ENCODE results near the gene XKR3. TPM values are rescaled to one million over a fixed set of nuclear protein-coding genes. Genes with fewer than 3 reads are reported as not detected.
"Not testable (repeated sequence)": the region's sequence is repeated elsewhere in the genome, so short reads cannot be mapped to it uniquely, and the experiment has no call there.

XKR3 gene
- total RNA-seq, 4 donors from 2014 or later, result not detected

DNA sequence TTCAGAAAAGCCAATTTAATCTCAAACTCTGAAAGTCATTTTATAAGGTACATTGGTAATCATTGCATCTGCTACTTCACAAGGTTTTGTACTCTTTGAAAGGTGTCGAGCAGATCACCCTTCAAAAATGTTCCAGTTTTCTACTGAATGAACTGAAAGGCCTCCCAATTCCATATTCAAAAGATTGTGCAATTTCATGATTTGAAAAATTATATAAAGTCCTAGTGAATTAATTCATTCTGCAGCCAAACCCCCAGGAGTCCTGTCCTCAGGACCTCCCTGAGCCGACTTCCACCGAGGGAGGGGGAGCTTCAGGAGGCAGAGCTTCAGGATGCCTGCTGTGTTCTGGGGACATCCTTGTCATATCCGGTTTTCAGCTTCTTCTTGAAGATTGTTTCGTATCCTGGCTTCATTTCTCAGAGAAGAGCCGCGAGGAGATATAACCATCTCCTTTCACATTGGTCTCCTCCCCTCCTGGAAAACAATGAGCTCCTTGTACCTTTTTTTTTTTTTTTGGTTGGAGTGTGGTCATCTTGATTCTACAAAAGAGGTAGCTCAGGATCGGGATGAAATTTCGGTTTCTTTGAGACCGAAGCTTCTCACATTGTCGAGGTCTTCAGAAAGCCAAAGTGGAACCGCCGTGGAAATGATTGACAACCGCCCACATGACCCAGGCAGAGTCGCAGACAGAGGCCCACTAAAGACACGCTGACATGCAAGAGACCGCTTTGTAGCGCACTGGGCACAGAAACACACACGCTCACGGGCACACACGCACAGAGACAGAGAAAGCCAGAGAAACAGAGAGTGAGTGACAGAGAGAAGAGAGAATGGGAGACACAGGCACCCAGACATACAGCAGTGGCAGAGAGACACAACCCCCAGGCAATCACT lies 77.7 kb downstream of the XKR3 start:
- H3K36me3 ChIP-seq; H3K4me3 ChIP-seq; H3K27ac ChIP-seq (replicated peaks in 1 of 4); H3K27me3 ChIP-seq; DNase-seq (ENCODE audit: extremely low spot score); intact Hi-C loops (cut with DNase I); H3K4me1 ChIP-seq; H3K9me3 ChIP-seq: not testable (repeated sequence)
- 84% methylated on average over 21 of the region's 21 CpGs for WGBS

DNA sequence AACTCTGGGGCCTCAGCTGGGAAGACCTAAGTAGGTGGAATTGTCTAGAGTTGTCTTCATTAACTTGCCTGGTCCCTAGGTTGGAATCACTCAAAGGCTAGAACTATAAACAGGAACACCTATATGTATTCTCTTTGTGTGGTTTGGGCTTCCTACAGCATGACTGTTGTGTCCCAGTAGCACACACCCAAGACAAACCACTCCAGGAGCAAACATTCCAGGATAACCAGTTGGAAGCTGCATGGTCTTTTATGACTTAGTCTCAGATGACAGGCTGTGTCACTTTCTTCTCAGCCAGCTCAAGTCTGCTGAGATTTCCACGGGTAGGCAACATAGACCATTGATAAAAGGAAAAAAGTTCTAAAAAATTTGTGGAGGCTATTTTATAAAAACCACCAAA lies 90.9 kb downstream of the XKR3 start:
- H3K27ac ChIP-seq (replicated peaks in 1 of 4); H3K9me3 ChIP-seq; DNase-seq (ENCODE audit: extremely low spot score); H3K4me1 ChIP-seq; H3K36me3 ChIP-seq; H3K4me3 ChIP-seq; intact Hi-C loops (cut with DNase I); H3K27me3 ChIP-seq: not testable (repeated sequence)
- 24% methylated on average over 1 of the region's 1 CpG for WGBS

Small RNAs within 50 kb of the gene (small RNA-seq; reads per million reads assigned to genes)
- gene GPM6BP3, result 0 reads per million in 3 donors

Other genes with a start within 250 kb of the XKR3 start
- gene CCT8L2, start 232.6 kb downstream of the XKR3 start, total RNA-seq, result not detected
- not detected for gene GAB4, start 182.8 kb upstream of the XKR3 start, total RNA-seq